ENCODE data around the gene GNAI3. TPM values are rescaled to one million over a fixed set of nuclear protein-coding genes. Genes with fewer than 3 reads are reported as not detected.
A peak's percentile ranks its signal among the peaks of the same experiment; 100 is the strongest.

GNAI3 gene
- total RNA-seq, 1 donor from 2014 or later = 2.2 TPM

DNA sequence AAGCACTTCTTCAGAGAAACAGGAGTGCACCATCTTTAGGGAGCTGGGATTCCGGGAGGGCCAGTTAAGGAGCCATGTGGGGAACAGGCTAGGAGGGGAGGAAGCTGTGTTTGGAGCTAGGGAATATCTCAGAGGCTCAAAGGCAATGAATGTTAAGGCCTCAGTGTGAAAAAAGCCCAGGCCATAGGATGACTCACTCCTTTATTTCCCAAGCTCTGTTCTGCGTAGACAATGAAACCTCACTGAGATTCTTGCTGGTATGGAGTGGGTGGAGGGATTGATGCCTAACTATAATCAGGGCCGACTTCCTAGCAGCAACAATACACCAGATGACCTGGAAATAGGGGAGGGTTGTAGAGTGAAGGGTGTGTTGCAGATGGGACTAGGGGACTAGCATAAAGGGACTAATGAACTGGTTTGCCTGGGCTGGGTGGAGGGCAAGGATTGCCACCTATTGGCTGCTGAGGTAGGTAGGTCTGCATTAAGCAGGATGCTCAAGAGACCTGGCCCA is 68.9 kb downstream of the GNAI3 start:
- DNase-seq = no peak
- ATAC-seq = no peak
- intact Hi-C loops (cut with micrococcal nuclease) = no loop called here

GRCh38 chr1:109618661-109619575 is 70.5 kb downstream of the GNAI3 start:
- intact Hi-C loops (cut with micrococcal nuclease) = no loop called here
- DNase-seq = no peak

DNA sequence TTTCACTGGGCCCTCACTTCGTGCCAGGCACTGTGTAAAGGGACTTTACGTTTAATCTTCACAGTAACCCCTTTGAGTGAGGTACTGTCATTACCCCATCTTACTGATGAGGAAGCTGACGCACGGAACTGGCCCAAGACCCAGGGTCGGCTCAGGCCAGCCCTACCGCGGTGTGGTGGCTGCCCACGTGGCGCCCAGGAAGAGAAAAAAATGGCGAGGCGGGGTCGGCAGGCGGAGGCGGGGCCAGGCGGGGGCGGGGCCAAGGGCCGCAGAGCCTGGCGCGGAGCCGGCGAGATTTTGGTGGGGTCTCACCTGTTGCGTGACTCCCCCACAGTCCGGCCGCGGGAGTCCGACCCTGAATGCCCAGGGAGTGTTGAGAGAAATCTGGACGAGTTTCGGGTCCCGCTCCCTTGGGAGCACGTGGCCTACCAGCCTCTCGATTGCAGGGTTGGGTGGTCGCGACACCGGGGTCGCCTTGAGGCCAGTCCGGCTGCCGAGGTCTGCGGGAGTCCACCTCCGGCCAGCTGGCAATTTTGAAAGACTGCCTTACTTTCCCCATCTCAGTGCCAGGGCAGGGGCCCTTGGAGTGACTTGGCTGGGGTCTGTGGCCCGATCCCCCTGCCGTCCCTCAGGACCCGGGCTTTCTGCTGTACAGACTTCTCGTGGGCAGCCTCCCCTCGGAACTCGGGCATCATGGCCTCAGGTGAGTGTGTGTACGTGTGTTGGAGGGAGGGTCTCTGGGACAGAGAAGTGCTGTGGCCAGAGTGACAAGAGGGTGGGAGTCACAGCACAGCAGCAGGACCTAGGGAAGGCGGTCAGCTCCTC is 71.4 kb downstream of the GNAI3 start, which contains the start of the genes AMPD2 and GNAT2:
TSS of gene AMPD2 (plus strand) at position 262 of the 825 bp plus-strand sequence. CDS start 1,339 bp downstream, outside the sequence.
TSS of gene GNAT2 (minus strand) at position 41 of the 825 bp plus-strand sequence. CDS start 6,746 bp downstream, outside the sequence.
- intact Hi-C loops (cut with micrococcal nuclease) = no loop called here

More at GRCh38 chr1:109618661-109619575, 70.5 kb downstream of the GNAI3 start:
- no peak for ATAC-seq

GRCh38 chr1:109620401-109620791 is 72.0 kb downstream of the GNAI3 start:
- intact Hi-C loops (cut with micrococcal nuclease) = no loop called here
- peak; percentile 60 for DNase-seq
- peak; percentile 57 for ATAC-seq

More for the DNA sequence above, 71.4 kb downstream of the GNAI3 start, which contains the start of the genes AMPD2 and GNAT2:
- peak; percentile 87 for DNase-seq
- ATAC-seq = peak; percentile 74

GRCh38 chr1:109620841-109621286 is 72.4 kb downstream of the GNAI3 start:
- peak; percentile 96 for DNase-seq
- intact Hi-C loops (cut with micrococcal nuclease) = no loop called here
- peak; percentile 83 for ATAC-seq

GRCh38 chr1:109621379-109622136 is 73.1 kb downstream of the GNAI3 start:
- ATAC-seq (no peak), DNase-seq (no peak)
- intact Hi-C loops (cut with micrococcal nuclease) = no loop called here

DNA sequence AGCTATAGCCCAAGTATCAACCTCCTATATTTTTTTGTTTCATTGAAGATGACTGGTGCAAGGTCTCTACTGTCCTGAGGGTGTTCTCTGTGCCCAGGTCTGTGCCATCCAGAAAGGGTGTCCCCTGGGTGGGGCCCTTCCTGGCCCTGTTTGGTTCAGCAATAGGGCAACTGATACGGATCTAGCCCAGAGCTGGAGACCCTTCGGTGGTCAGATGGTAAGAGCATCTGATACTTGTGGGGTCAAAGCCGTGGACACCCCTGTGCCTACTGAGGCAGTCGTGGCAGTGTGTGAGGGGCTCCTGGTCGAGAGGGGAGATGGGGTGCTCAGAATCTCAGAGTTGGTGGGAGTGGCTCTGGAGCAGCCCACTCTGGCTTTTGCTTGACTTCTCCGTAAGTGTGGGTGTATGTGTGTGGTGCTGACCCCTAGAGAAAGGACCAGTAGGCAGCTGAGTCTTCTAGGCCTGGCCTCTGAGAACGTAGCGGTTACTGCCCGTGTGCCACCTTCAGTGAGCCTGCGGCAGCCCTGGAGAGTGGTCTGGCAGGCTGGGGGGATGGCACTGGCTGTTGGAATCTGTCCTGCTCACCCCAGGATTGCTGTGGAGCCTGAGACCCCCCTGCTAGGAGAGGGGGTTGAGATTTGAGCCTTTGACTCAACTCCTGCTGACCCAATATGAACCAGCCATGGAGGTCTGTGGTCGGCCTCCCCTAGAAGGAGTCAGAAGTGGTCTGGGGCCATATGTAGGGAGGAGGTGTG is 73.9 kb downstream of the GNAI3 start:
- ATAC-seq (no peak), DNase-seq (no peak)
- intact Hi-C loops (cut with micrococcal nuclease) = no loop called here

GRCh38 chr1:109622895-109623294 is 74.5 kb downstream of the GNAI3 start:
- no peak for DNase-seq
- ATAC-seq = no peak
- intact Hi-C loops (cut with micrococcal nuclease) = no loop called here

DNA sequence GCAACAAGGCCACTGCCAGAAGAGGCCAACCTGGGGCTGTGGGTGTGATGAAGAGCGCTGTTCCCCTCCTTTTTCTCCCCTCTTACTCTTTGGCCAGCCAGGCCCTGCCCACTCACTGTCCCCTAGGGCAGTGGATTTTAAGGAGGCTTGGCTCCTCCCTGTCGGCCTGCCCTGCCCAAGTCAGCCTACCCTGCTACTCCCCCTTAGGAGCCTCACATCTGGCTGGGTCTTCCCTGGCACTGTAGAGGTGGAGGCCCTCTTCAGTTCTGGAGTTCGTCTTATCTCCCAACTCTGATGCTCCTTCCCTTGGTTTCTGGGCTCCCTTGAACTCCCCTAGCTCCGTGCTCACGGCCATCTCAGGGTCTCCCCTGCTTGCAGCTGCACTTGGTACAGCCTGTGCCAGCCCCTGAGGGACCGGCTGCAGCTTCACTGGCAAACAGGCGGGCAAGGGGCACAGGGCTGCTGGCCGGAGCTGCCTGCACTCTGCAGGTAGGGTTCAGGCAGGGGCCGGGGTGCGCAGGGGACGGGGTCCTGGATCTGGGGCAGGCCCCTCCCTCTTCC is 75.3 kb downstream of the GNAI3 start:
- intact Hi-C loops (cut with micrococcal nuclease) = no loop called here
- no peak for ATAC-seq
- no peak for DNase-seq

GRCh38 chr1:109624201-109625010 is 76.0 kb downstream of the GNAI3 start:
- DNase-seq (no peak), ATAC-seq (no peak)
- intact Hi-C loops (cut with micrococcal nuclease) = no loop called here

GRCh38 chr1:109625176-109625575 is 76.8 kb downstream of the GNAI3 start:
- intact Hi-C loops (cut with micrococcal nuclease) = no loop called here
- no peak for DNase-seq
- no peak for ATAC-seq

DNA sequence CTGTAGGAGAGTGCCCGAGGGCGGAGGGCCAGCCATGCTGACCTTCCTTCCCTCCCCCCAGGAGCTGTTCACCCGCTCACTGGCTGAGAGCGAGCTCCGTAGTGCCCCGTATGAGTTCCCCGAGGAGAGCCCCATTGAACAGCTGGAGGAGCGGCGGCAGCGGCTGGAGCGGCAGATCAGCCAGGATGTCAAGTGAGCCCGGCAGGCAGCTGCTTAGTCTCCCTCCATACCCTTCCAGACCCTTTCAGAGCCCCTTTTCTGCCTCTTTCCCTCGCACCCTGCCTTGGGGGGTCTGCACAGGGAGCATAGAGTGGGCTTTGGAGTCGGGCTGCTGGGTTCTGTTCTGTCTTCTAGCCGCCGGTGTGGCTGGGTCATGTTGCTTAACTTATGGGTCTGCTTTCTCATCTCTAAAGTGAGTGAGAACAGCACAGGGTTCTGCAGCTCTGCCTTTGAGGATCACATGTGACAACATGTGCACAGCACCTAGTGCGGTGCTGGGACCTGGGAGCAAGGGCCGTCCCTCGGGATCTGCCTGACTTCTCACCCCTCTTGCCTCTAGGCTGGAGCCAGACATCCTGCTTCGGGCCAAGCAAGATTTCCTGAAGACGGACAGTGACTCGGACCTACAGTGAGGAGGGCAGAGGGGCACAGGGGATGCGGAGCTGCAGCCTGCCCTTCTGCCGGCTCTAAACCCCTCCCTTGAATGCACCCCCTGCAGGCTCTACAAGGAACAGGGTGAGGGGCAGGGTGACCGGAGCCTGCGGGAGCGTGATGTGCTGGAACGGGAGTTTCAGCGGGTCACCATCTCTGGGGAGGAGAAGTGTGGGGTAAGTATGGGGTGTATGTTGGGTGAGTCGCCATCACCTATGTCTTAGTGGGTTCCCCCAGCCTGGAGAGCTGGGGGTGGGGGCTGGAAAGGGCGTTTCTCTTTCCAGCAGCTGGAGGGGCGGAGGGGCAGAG is 77.5 kb downstream of the GNAI3 start:
- intact Hi-C loops (cut with micrococcal nuclease) = no loop called here
- no peak for ATAC-seq
- no peak for DNase-seq

DNA sequence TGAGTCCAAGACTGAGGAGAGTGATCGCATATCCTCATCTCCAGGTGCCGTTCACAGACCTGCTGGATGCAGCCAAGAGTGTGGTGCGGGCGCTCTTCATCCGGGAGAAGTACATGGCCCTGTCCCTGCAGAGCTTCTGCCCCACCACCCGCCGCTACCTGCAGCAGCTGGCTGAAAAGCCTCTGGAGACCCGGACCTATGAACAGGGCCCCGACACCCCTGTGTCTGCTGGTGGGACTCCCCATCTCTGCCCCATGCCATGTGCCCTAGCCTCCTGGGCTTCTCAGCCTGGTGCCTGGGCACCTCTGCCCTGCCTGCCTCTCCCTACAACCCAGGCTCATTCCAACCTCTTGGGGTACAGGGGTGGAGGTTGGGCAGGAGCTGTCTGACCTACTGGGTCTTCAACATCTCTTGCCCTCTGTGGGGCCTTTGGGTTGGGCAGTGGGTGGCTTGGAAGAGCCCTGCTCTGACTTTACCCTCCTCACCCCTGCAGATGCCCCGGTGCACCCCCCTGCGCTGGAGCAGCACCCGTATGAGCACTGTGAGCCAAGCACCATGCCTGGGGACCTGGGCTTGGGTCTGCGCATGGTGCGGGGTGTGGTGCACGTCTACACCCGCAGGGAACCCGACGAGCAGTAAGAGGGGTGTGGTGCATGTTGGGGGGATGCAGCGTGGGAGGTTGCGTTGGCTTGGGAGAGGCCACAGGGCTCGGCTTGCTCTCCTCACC is 78.4 kb downstream of the GNAI3 start:
- ATAC-seq = no peak
- DNase-seq = no peak
- intact Hi-C loops (cut with micrococcal nuclease) = no loop called here

- ATAC-seq (no peak), DNase-seq (no peak)
- intact Hi-C loops (cut with micrococcal nuclease) = no loop called here
Observed at GRCh38 chr1:109627692-109628399, 79.4 kb downstream of the GNAI3 start.

All from left ventricle myocardium superior (tissue), 1 donor.